Measurements from ENCODE around the gene CMPK1.

CMPK1 gene

DNA sequence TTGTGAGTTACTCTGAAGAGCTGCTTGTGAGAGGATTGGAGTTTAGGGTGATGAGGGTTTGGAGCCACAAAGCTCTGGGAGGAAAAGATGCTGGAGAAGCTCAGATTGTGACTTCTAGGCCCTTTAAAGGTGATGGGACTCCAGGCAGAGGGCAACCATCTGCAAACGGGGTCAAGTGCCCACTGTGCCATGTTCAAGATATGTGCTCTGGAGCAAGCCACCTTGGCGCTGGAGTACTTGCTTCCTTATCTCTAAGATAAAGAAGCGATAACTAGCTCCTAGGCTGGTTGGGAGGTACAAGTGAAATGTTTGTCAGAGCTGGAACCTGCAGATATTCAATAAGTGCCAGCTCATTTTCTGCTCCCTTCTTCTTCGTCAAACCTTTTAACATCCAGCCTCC lies 68.2 kb downstream of the CMPK1 start:
- no peak overlapping the region for H3K4me3 ChIP-seq (ENCODE audit: control insufficient read depth in 1 of 7, extremely low read depth in 1 of 7, insufficient read depth in 4 of 7, low read depth in 2 of 7, low read length in 6 of 7)
- ChIA-PET CTCF (interaction anchor here (1.0 to 5.0 kb wide), 2 partner anchors 12 to 20 kb away, joined by 3 to 25 read pairs; no protein-coding TSS in a partner anchor), POLR2A (no interaction called here)
- H3K9me3 ChIP-seq (ENCODE audit: control extremely low read depth in 1 of 5, control insufficient read depth in 4 of 5, insufficient read depth in 2 of 5, low read depth in 1 of 5, low read length in 4 of 5): no peaks in the 10 kb centered on the region
- 100% methylated on average over 2 of the region's 4 CpGs for WGBS (ENCODE audit: insufficient coverage)
- H3K36me3 ChIP-seq (ENCODE audit: control insufficient read depth in 4 of 4, insufficient read depth in 4 of 4, low read length in 3 of 4): no peaks in the 10 kb centered on the region
- H3K27me3 ChIP-seq (replicated peaks in 2 of 5; ENCODE audit: control insufficient read depth in 4 of 5, insufficient read depth in 5 of 5, low read length in 4 of 5): peaks cover 2 to 16% (median 5%) of the 10 kb centered on the region in 5 experiments
- no peak for DNase-seq
- no peak overlapping the region for H3K27ac ChIP-seq (ENCODE audit: insufficient read depth in 1 of 2, low read depth in 1 of 2, low read length in 2 of 2, poor library complexity in 1 of 2, severe bottlenecking in 2 of 2)
- H3K4me1 ChIP-seq (ENCODE audit: control extremely low read depth in 1 of 4, control insufficient read depth in 4 of 4, insufficient read depth in 4 of 4, low read length in 3 of 4): no peaks in the 10 kb centered on the region

- Histone ChIP-seq H3K27ac (ENCODE audit: insufficient read depth in 1 of 2, low read depth in 1 of 2, low read length in 2 of 2, poor library complexity in 1 of 2, severe bottlenecking in 2 of 2) (no peak overlapping the region), H3K4me1 (ENCODE audit: control extremely low read depth in 1 of 4, control insufficient read depth in 4 of 4, insufficient read depth in 4 of 4, low read length in 3 of 4) (no peaks in the 10 kb centered on the region), H3K4me3 (ENCODE audit: control insufficient read depth in 1 of 7, extremely low read depth in 1 of 7, insufficient read depth in 4 of 7, low read depth in 2 of 7, low read length in 6 of 7) (no peak overlapping the region), H3K9me3 (ENCODE audit: control extremely low read depth in 1 of 5, control insufficient read depth in 4 of 5, insufficient read depth in 2 of 5, low read depth in 1 of 5, low read length in 4 of 5) (no peaks in the 10 kb centered on the region), H3K27me3 (replicated peaks in 2 of 5; ENCODE audit: control insufficient read depth in 4 of 5, insufficient read depth in 5 of 5, low read length in 4 of 5) (peaks cover 2 to 14% (median 5%) of the 10 kb centered on the region in 5 experiments), H3K36me3 (ENCODE audit: control insufficient read depth in 4 of 4, insufficient read depth in 4 of 4, low read length in 3 of 4) (no peaks in the 10 kb centered on the region)
- ChIA-PET POLR2A (no interaction called here), CTCF (interaction anchor here (1.0 to 5.0 kb wide), 2 partner anchors 13 to 19 kb away, joined by 3 to 25 read pairs; no protein-coding TSS in a partner anchor)
- DNase-seq: no peak
- 100% methylated on average over 3 of the region's 4 CpGs for WGBS (ENCODE audit: insufficient coverage)
These were observed 69.0 kb downstream of the CMPK1 start for GRCh38 chr1:47402591-47402990.

GRCh38 chr1:47403321-47403910 lies 69.8 kb downstream of the CMPK1 start:
- ChIA-PET POLR2A (no interaction called here), CTCF (interaction anchor here (5.0 kb wide), 1 partner anchor 14 kb away, joined by 25 read pairs; no protein-coding TSS in a partner anchor)
- no peak for DNase-seq
- H3K27ac ChIP-seq (ENCODE audit: insufficient read depth in 1 of 2, low read depth in 1 of 2, low read length in 2 of 2, poor library complexity in 1 of 2, severe bottlenecking in 2 of 2): no peak overlapping the region
- no peaks in the 10 kb centered on the region for H3K36me3 ChIP-seq (ENCODE audit: control insufficient read depth in 4 of 4, insufficient read depth in 4 of 4, low read length in 3 of 4)
- H3K4me1 ChIP-seq (ENCODE audit: control extremely low read depth in 1 of 4, control insufficient read depth in 4 of 4, insufficient read depth in 4 of 4, low read length in 3 of 4): peaks cover 0 to 5% (median 2%) of the 10 kb centered on the region in 4 experiments
- WGBS (ENCODE audit: insufficient coverage): 90% methylated on average over 2 of the region's 4 CpGs
- H3K9me3 ChIP-seq (ENCODE audit: control extremely low read depth in 1 of 5, control insufficient read depth in 4 of 5, insufficient read depth in 2 of 5, low read depth in 1 of 5, low read length in 4 of 5): no peaks in the 10 kb centered on the region
- H3K4me3 ChIP-seq (ENCODE audit: control insufficient read depth in 1 of 7, extremely low read depth in 1 of 7, insufficient read depth in 4 of 7, low read depth in 2 of 7, low read length in 6 of 7): no peak overlapping the region
- H3K27me3 ChIP-seq (replicated peaks in 2 of 5; ENCODE audit: control insufficient read depth in 4 of 5, insufficient read depth in 5 of 5, low read length in 4 of 5): peaks cover 2 to 14% (median 5%) of the 10 kb centered on the region in 5 experiments

DNA sequence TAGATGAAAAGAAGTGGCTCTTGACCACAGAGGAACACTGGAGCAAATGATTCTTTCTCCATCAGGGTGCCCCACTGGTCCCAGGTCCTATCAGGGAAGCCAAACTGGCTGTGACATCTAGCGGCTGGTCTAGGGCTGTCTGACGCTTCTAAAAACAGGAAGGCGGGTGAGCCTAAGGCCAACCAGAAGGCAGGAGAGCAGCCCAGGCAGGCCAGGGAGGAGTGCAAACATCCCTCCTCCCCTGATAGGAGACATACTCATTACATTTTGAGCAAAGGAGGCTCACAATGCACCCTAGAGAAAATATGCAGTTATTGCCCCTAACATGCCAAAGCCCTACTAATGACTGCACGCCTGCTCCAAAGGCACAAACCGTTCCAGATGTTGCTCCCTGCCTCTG lies 72.1 kb downstream of the CMPK1 start:
- no peaks in the 10 kb centered on the region for H3K36me3 ChIP-seq (ENCODE audit: control insufficient read depth in 4 of 4, insufficient read depth in 4 of 4, low read length in 3 of 4)
- peaks cover 0 to 5% (median 2%) of the 10 kb centered on the region in 4 experiments for H3K4me1 ChIP-seq (ENCODE audit: control extremely low read depth in 1 of 4, control insufficient read depth in 4 of 4, insufficient read depth in 4 of 4, low read length in 3 of 4)
- 71% methylated on average over 4 of the region's 5 CpGs for WGBS (ENCODE audit: insufficient coverage)
- peaks cover 2 to 16% (median 4%) of the 10 kb centered on the region in 5 experiments for H3K27me3 ChIP-seq (replicated peaks in 2 of 5; ENCODE audit: control insufficient read depth in 4 of 5, insufficient read depth in 5 of 5, low read length in 4 of 5)
- peak in 2 of 3 donors; percentile 32 to 36 for DNase-seq
- H3K4me3 ChIP-seq (ENCODE audit: control insufficient read depth in 1 of 7, extremely low read depth in 1 of 7, insufficient read depth in 4 of 7, low read depth in 2 of 7, low read length in 6 of 7): no peak overlapping the region
- no peak overlapping the region for H3K27ac ChIP-seq (ENCODE audit: insufficient read depth in 1 of 2, low read depth in 1 of 2, low read length in 2 of 2, poor library complexity in 1 of 2, severe bottlenecking in 2 of 2)
- no peaks in the 10 kb centered on the region for H3K9me3 ChIP-seq (ENCODE audit: control extremely low read depth in 1 of 5, control insufficient read depth in 4 of 5, insufficient read depth in 2 of 5, low read depth in 1 of 5, low read length in 4 of 5)
- ChIA-PET POLR2A (no interaction called here), CTCF (no interaction called here)

DNA sequence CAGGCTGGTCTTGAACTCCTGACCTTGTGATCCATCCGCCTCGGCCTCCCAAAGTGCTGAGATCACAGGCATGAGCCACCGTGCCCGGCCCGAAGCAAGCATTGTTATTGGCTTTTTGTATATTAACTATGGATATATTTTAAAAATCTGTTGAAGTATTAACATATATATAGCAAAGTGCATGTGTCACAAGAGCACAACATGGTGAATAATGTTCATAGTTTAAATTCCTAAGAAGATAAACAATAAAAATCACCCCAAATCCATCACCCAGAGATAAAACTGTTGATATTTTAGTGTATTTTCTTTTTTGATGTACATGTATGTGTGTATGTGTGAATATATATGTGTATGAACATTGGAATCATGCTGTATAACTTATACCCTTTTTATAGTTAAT lies 73.4 kb downstream of the CMPK1 start:
- peaks cover 0 to 5% (median 2%) of the 10 kb centered on the region in 4 experiments for H3K4me1 ChIP-seq (ENCODE audit: control extremely low read depth in 1 of 4, control insufficient read depth in 4 of 4, insufficient read depth in 4 of 4, low read length in 3 of 4)
- CTCF ChIA-PET: interaction anchor here (1.4 kb wide), 1 partner anchor 18 kb away, joined by 3 read pairs; no protein-coding TSS in a partner anchor
- H3K9me3 ChIP-seq (ENCODE audit: control extremely low read depth in 1 of 5, control insufficient read depth in 4 of 5, insufficient read depth in 2 of 5, low read depth in 1 of 5, low read length in 4 of 5): no peaks in the 10 kb centered on the region
- H3K27ac ChIP-seq (ENCODE audit: insufficient read depth in 1 of 2, low read depth in 1 of 2, low read length in 2 of 2, poor library complexity in 1 of 2, severe bottlenecking in 2 of 2): no peak overlapping the region
- peaks cover 0 to 13% (median 2%) of the 10 kb centered on the region in 5 experiments for H3K27me3 ChIP-seq (replicated peaks in 2 of 5; ENCODE audit: control insufficient read depth in 4 of 5, insufficient read depth in 5 of 5, low read length in 4 of 5)
- no peak for DNase-seq
- H3K36me3 ChIP-seq (ENCODE audit: control insufficient read depth in 4 of 4, insufficient read depth in 4 of 4, low read length in 3 of 4): no peaks in the 10 kb centered on the region
- POLR2A ChIA-PET: no interaction called here
- H3K4me3 ChIP-seq (ENCODE audit: control insufficient read depth in 1 of 7, extremely low read depth in 1 of 7, insufficient read depth in 4 of 7, low read depth in 2 of 7, low read length in 6 of 7): no peak overlapping the region
- WGBS (ENCODE audit: insufficient coverage): no CpG with 5 or more reads among the region's 5 CpGs

DNA sequence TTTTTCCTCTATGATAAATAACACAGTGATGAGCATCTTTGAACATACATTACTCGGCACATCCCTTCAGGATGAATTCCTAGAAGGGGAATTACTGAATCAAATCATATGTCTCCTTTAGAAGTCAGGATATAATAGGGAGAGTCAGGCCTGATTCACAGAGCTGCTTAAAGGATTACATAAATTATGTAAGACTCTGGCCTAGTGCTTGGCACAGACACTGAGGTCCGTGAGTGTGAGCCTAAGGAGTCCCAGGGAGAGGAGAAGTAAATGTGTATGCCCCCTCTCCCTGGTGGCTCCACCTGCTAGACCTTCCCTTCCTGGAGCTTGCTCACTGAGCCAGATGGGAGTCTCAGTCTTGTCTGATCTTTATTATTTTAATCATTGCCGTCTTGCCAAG lies 73.9 kb downstream of the CMPK1 start:
- peaks cover 2 to 10% (median 3%) of the 10 kb centered on the region in 5 experiments for H3K27me3 ChIP-seq (replicated peaks in 2 of 5; ENCODE audit: control insufficient read depth in 4 of 5, insufficient read depth in 5 of 5, low read length in 4 of 5)
- H3K9me3 ChIP-seq (ENCODE audit: control extremely low read depth in 1 of 5, control insufficient read depth in 4 of 5, insufficient read depth in 2 of 5, low read depth in 1 of 5, low read length in 4 of 5): no peaks in the 10 kb centered on the region
- H3K4me1 ChIP-seq (ENCODE audit: control extremely low read depth in 1 of 4, control insufficient read depth in 4 of 4, insufficient read depth in 4 of 4, low read length in 3 of 4): peaks cover 0 to 5% (median 2%) of the 10 kb centered on the region in 4 experiments
- 96% methylated on average over 3 of the region's 3 CpGs for WGBS (ENCODE audit: insufficient coverage)
- POLR2A ChIA-PET: no interaction called here
- DNase-seq: no peak
- no peak overlapping the region for H3K27ac ChIP-seq (ENCODE audit: insufficient read depth in 1 of 2, low read depth in 1 of 2, low read length in 2 of 2, poor library complexity in 1 of 2, severe bottlenecking in 2 of 2)
- H3K4me3 ChIP-seq (ENCODE audit: control insufficient read depth in 1 of 7, extremely low read depth in 1 of 7, insufficient read depth in 4 of 7, low read depth in 2 of 7, low read length in 6 of 7): no peak overlapping the region
- CTCF ChIA-PET: interaction anchor here (1.3 to 1.4 kb wide), 2 partner anchors 18 to 20 kb away, joined by 3 to 4 read pairs; no protein-coding TSS in a partner anchor
- no peaks in the 10 kb centered on the region for H3K36me3 ChIP-seq (ENCODE audit: control insufficient read depth in 4 of 4, insufficient read depth in 4 of 4, low read length in 3 of 4)

DNA sequence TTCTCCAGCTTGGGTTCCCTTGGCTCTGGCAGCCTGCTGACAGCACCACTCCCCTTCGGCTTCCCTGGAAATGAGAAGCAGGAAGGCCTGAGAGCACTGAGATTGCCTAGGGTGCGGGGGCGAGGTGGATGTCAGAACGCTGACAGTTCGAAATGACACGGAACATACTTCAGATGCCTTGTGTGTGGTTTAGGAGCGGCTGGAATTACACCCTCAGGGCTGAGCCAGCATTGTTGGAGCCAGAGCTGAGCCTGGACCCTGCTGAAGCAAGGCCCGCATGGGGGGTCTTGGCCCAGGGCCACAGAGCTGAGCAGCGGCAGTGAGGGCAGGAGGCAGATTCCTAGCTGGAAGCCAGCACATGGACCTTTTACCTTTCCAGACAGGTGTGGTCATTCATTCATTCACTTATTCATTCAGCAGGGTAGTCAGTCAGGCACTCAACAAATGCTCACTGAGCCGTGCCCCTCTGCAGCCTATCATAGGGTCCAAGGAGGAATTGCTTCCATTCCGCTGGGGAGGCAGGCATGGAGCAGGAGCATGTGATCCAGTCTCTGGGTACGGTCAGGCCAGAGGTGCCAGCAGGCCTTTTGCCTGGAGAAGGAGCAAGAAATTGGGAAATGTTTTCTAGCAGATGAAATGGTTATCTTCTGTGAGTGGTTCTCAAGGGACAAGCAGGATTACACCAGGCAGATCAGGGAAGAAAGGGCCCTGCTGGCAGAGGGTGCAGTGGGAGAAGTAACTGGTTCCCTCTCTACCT lies 75.9 kb downstream of the CMPK1 start:
- Histone ChIP-seq H3K4me1 (ENCODE audit: control extremely low read depth in 1 of 4, control insufficient read depth in 4 of 4, insufficient read depth in 4 of 4, low read length in 3 of 4) (peaks cover 0 to 5% (median 2%) of the 10 kb centered on the region in 4 experiments), H3K36me3 (ENCODE audit: control insufficient read depth in 4 of 4, insufficient read depth in 4 of 4, low read length in 3 of 4) (no peaks in the 10 kb centered on the region), H3K27ac (ENCODE audit: insufficient read depth in 1 of 2, low read depth in 1 of 2, low read length in 2 of 2, poor library complexity in 1 of 2, severe bottlenecking in 2 of 2) (no peak overlapping the region), H3K27me3 (replicated peaks in 2 of 5; ENCODE audit: control insufficient read depth in 4 of 5, insufficient read depth in 5 of 5, low read length in 4 of 5) (peaks cover 0 to 12% (median 10%) of the 10 kb centered on the region in 5 experiments), H3K4me3 (ENCODE audit: control insufficient read depth in 1 of 7, extremely low read depth in 1 of 7, insufficient read depth in 4 of 7, low read depth in 2 of 7, low read length in 6 of 7) (no peak overlapping the region), H3K9me3 (ENCODE audit: control extremely low read depth in 1 of 5, control insufficient read depth in 4 of 5, insufficient read depth in 2 of 5, low read depth in 1 of 5, low read length in 4 of 5) (no peaks in the 10 kb centered on the region)
- CTCF ChIA-PET: interaction anchor here (0.9 kb wide), 1 partner anchor 21 kb away, joined by 3 read pairs; no protein-coding TSS in a partner anchor
- POLR2A ChIA-PET: no interaction called here
- 97% methylated on average over 10 of the region's 12 CpGs for WGBS (ENCODE audit: insufficient coverage)
- DNase-seq: no peak
